GM19193 (cell line): Measurements from ENCODE around the gene CCDC89.

Source experiments
- POLR2A ChIP-seq: IDR thresholded peaks from 4 replicates; pipeline ENCODE4 v1.6.1; 2011; ENCODE audit not compliant: insufficient read depth, insufficient read length; ENCODE audit errors: extremely low read depth

Gene CCDC89

DNA sequence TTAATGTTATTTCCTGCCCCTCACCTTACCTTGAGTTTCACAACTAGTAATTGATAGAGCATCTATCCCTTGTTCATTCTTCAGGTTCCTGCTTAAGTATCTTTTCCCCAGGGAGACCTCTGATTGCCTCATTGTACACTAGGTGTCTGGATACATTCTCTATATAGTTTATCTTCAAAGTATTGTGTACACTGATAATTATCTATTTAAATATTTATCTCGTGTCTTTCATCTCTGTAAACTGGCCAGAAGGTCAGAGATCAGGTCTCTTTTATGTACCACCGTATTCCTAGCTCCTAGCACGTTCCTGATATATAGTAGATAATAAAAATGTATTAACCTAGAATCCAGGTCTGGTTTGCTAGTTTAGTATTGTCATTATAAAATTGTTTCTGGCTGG lies 51.2 kb downstream of the CCDC89 start:
- no peak for TF ChIP-seq POLR2A
